Keratinocyte (primary cell): ENCODE measurements around the gene PLXNB2. TPM values are rescaled to one million over a fixed set of nuclear protein-coding genes. Genes with fewer than 3 reads are reported as not detected.

Experiments used
- DNase-seq: peaks from one replicate; pipeline ENCODE4 v3.0.0-alpha.2; 2011; ENCODE audit warnings: low read depth, missing footprints, low spot score
- FAIRE-seq: peaks from 2 replicates; lab custom pipeline; 2011; peaks lifted over from hg19 to GRCh38; lab: Jason Lieb, UNC
- H2AFZ ChIP-seq: 2 replicates; pipeline ENCODE4 v1.6.0; 2012; ENCODE audit warnings: low read length, control low read depth, inconsistent platforms; ENCODE audit not compliant: control insufficient read depth
- H3K27ac ChIP-seq: 2 replicates; pipeline ENCODE4 v1.5.1; 2011; ENCODE audit warnings: low read length; ENCODE audit not compliant: control insufficient read depth, insufficient read depth
- H3K27me3 ChIP-seq: 3 replicates; pipeline ENCODE4 v1.6.0; 2011; ENCODE audit warnings: low read length; ENCODE audit not compliant: control insufficient read depth, insufficient read depth; ENCODE audit errors: extremely low read depth
- H3K36me3 ChIP-seq, 2 experiments: 2 replicates in 1 of 2; 3 replicates in 1 of 2; pipeline ENCODE4 v1.5.1; 2011; ENCODE audit warnings: low read length in 2 of 2, mild to moderate bottlenecking in 1 of 2; ENCODE audit not compliant: control insufficient read depth in 2 of 2, insufficient read depth in 2 of 2; ENCODE audit errors: extremely low read depth in 1 of 2
- H3K4me1 ChIP-seq: 3 replicates; pipeline ENCODE4 v1.5.1; 2011; ENCODE audit warnings: low read length; ENCODE audit not compliant: control insufficient read depth, insufficient read depth; ENCODE audit errors: extremely low read depth
- H3K4me2 ChIP-seq: 3 replicates; pipeline ENCODE4 v1.6.0; 2011; ENCODE audit warnings: low read depth, low read length; ENCODE audit not compliant: control insufficient read depth, insufficient read depth; ENCODE audit errors: extremely low read depth
- H3K4me3 ChIP-seq, 3 experiments: fragments of 200-600 bp in 1 of 3; sonication (generic) in 1 of 3; 2 replicates in 2 of 3; 3 replicates in 1 of 3; pipeline ENCODE4 v1.5.1; 2011 to 2016; ENCODE audit warnings: low read length in 3 of 3, mild to moderate bottlenecking in 3 of 3, control low read depth in 2 of 3, inconsistent platforms in 1 of 3, low read depth in 1 of 3, mixed read lengths in 1 of 3, mixed run types in 1 of 3, moderate library complexity in 1 of 3; ENCODE audit not compliant: control insufficient read depth in 2 of 3, insufficient read depth in 2 of 3; ENCODE audit errors: extremely low read depth in 1 of 3
- H3K79me2 ChIP-seq: 2 replicates; pipeline ENCODE4 v1.6.0; 2012; ENCODE audit warnings: low read length; ENCODE audit not compliant: control insufficient read depth, insufficient read depth
- H3K9ac ChIP-seq: 3 replicates; pipeline ENCODE4 v1.6.0; 2011; ENCODE audit warnings: low read length; ENCODE audit not compliant: control insufficient read depth, insufficient read depth; ENCODE audit errors: extremely low read depth
- H3K9me1 ChIP-seq: 3 replicates; pipeline ENCODE4 v1.6.0; 2011; ENCODE audit warnings: low read length; ENCODE audit not compliant: control insufficient read depth, insufficient read depth; ENCODE audit errors: extremely low read depth
- H3K9me3 ChIP-seq: 2 replicates; pipeline ENCODE4 v1.5.1; 2012; ENCODE audit warnings: low read depth, low read length; ENCODE audit not compliant: control insufficient read depth
- H4K20me1 ChIP-seq: 3 replicates; pipeline ENCODE4 v1.6.0; 2011; ENCODE audit warnings: low read length; ENCODE audit not compliant: control insufficient read depth, insufficient read depth; ENCODE audit errors: extremely low read depth
- CTCF ChIP-seq, 3 experiments: IDR thresholded peaks in 1 of 3; conservative IDR thresholded peaks in 1 of 3; optimal IDR thresholded peaks in 1 of 3; 2 replicates in 2 of 3; 3 replicates in 1 of 3; pipeline versions ENCODE3 to v1.5.1; 2011; ENCODE audit warnings: low read length in 3 of 3, mild to moderate bottlenecking in 3 of 3, moderate library complexity in 2 of 3, control low read depth in 1 of 3, inconsistent platforms in 1 of 3; ENCODE audit not compliant: insufficient read depth in 2 of 3; ENCODE audit errors: extremely low read depth in 1 of 3
- EZH2 ChIP-seq: IDR thresholded peaks from one replicate; pipeline ENCODE4 v1.6.1; 2012; ENCODE audit warnings: inconsistent platforms, mild to moderate bottlenecking, low read length, moderate library complexity
- dilution Hi-C: fragments of 300-500 bp; cut with MboI; formaldehyde crosslinking; loops from one replicate; pipeline ENCODE4 v1.7.0; 2020; ENCODE audit warnings: low sequenced_read_pairs; ENCODE audit not compliant: extremely low pct_ligation_motif_present
- polyA plus RNA-seq, 5 experiments: library from polyadenylated mRNA; depleted of rRNA in 3 of 5; stranded (reverse) in 3 of 5; stranded (forward) in 1 of 5; unstranded in 1 of 5; fragments of >200 nt; gene quantifications; 1 replicate in 1 of 5; 2 replicates in 3 of 5; 3 replicates in 1 of 5; pipeline versions ENCODE4 v1.2.1 to v1.2.3, GENCODE V29; 2011 to 2012; ENCODE audit warnings: missing spikeins in 2 of 5, low read depth in 1 of 5, low replicate concordance in 1 of 5

Gene PLXNB2
- polyA plus RNA-seq, 1 donor (not counting 4 experiments of a cell fraction or from before 2014, with no cell fraction given), result 44.3 TPM

DNA sequence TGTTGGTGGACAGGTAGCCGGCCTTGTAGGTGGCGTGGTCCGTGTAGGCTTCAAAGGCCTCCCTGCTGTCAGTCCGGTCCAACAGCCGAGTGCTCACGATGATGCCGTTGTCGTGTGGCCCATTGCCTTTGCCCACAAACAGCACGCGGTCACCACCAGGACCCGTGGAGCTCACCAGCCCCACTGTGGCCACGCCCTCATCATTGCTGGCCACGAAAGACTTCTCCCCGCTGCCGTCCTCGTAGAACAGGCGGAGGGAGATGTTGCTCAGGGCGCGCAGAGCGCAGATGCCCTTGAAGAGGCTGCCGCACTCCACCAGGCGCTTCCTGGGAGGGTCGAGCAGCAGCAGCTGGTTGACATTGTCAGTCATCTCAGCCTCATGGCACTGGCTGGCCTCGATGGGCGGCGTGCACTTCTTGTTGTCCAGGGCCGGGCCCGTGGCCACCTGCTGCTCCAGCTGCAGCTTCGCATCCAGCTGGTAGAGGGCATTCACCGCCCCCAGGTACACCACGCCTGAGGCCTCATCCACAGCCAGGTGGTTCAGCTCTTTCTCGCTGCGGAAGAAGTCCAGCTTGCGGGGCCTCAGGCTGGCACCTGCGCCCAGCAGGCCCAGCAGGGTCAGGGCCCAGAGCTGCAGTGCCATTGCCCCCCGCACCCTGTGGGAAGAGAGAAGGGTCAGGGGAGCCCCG lies 17.4 kb downstream of the PLXNB2 start:
- Histone ChIP-seq H3K9me1 (no peaks in the 10 kb centered on the region), H3K4me1 (peaks cover 18% of the 10 kb centered on the region), H3K9me3 (no peaks in the 10 kb centered on the region), H3K27me3 (no peaks in the 10 kb centered on the region), H3K9ac (no peak overlapping the region), H3K27ac (no peak overlapping the region), H3K36me3 (peaks cover 26 to 31% of the 10 kb centered on the region in 2 experiments), H4K20me1 (peaks cover 10% of the 10 kb centered on the region), H3K79me2 (peaks cover 76% of the 10 kb centered on the region), H3K4me3 (no peak overlapping the region), H2AFZ (no peak overlapping the region), H3K4me2 (no peak overlapping the region)
- TF ChIP-seq EZH2 (no peak), CTCF (optimal IDR thresholded peaks at IDR 0.05 in 1 of 3, IDR thresholded peaks at IDR 0.05 in 1 of 3, conservative IDR thresholded peaks at IDR 0.05 in 1 of 3; ENCODE audit: extremely low read depth in 1 of 3, insufficient read depth in 2 of 3, low read length in 3 of 3) (no peak)
- DNase-seq (no peak), FAIRE-seq (no peak)
- dilution Hi-C loops, result no loop called here

DNA sequence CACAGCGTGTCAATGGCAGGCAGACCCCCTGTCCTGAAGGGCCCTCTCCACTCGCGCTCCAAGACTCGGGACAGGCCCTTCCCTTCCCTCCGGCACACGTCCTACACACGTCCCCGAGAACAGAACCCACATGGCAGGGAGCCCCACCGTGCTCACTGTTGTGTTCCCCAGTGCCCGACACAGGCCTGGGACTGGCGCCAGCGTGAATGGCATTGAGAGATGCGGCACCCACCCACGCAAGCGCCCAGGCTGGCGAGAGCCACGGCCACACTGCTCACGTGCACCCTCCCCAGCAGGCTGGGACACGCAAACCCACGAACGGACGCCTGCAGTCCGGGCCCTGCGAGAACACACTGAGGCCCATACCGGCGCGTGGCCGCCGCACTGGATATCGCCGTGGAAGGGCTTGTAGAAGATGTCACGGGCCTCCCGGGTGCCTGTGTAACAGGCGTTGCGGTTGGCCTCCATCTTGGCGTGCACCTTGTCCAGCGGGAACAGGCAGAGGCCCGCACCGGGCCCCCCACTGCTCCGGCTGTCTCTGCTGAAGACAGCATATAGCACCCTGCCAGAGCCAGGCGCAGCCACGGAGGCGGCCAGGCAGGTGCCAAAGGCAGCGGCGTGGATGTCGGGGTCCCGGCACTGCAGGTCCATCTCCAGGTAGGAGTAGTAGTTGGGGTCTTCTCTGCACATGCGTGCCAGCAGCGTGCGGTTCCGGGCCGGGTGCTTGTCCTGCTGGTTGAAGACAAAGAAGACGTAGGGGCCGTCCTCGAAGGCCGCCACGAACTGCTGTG lies 18.1 kb downstream of the PLXNB2 start:
- Histone ChIP-seq H3K4me3 (no peak overlapping the region), H3K79me2 (peaks cover 70% of the 10 kb centered on the region), H3K27ac (no peak overlapping the region), H4K20me1 (peaks cover 10% of the 10 kb centered on the region), H2AFZ (no peak overlapping the region), H3K4me1 (peaks cover 16% of the 10 kb centered on the region), H3K9me3 (no peaks in the 10 kb centered on the region), H3K9ac (no peak overlapping the region), H3K4me2 (no peak overlapping the region), H3K36me3 (peaks cover 23 to 31% of the 10 kb centered on the region in 2 experiments), H3K27me3 (no peaks in the 10 kb centered on the region), H3K9me1 (no peaks in the 10 kb centered on the region)
- FAIRE-seq, result no peak
- dilution Hi-C loops, result no loop called here
- DNase-seq, result no peak
- TF ChIP-seq CTCF (optimal IDR thresholded peaks at IDR 0.05 in 1 of 3, IDR thresholded peaks at IDR 0.05 in 1 of 3, conservative IDR thresholded peaks at IDR 0.05 in 1 of 3; ENCODE audit: extremely low read depth in 1 of 3, insufficient read depth in 2 of 3, low read length in 3 of 3), result no peak
- no peak for TF ChIP-seq EZH2
